ENCODE data around the gene ZBTB11. TPM values are rescaled to one million over a fixed set of nuclear protein-coding genes. Genes with fewer than 3 reads are reported as not detected.
A peak's percentile ranks its signal among the peaks of the same experiment; 100 is the strongest.

ZBTB11 gene
- total and polyA plus RNA-seq, 2 of the 13 experiments (the other 11 are each of a cell fraction or from before 2014, with no cell fraction given), result 5.9 to 18.1 TPM

GRCh38 chr3:101675709-101676215 is 1.2 kb downstream of the ZBTB11 start (continued):
- TF ChIP-seq CCDC6 (CRISPR knock-in tag; IDR thresholded peaks at IDR 0.05) (no peak), KMT2B (CRISPR knock-in tag; IDR thresholded peaks at IDR 0.05) (no peak), E2F1 (CRISPR knock-in tag; IDR thresholded peaks at IDR 0.05) (no peak), POLR2A (IDR thresholded peaks at IDR 0.05; ENCODE audit: insufficient read depth in 1 of 2, low read depth in 2 of 2, low read length in 2 of 2) (peak in 1 of 2 experiments; percentile 48; a peak in 2 of 4 replicates), HOXA7 (CRISPR knock-in tag; IDR thresholded peaks at IDR 0.05) (peak; percentile 15; the same call in 1 of the 2 replicates), ZBTB7B (CRISPR knock-in tag; IDR thresholded peaks at IDR 0.05) (no peak), MXD4 (CRISPR knock-in tag; IDR thresholded peaks at IDR 0.05) (no peak), ZNF557 (CRISPR knock-in tag; IDR thresholded peaks at IDR 0.05) (no peak), NR2C2 (CRISPR knock-in tag; IDR thresholded peaks at IDR 0.05; ENCODE audit: borderline replicate concordance) (no peak), ZNF224 (CRISPR knock-in tag; IDR thresholded peaks at IDR 0.05) (no peak), ASH2L (IDR thresholded peaks at IDR 0.05; ENCODE audit: insufficient read length, low read depth, low read length) (no peak), POLR2AphosphoS2 (IDR thresholded peaks at IDR 0.05; ENCODE audit: low read depth, low read length) (no peak), HIVEP1 (CRISPR knock-in tag; IDR thresholded peaks at IDR 0.05) (no peak), ZNF138 (CRISPR knock-in tag; IDR thresholded peaks at IDR 0.05; ENCODE audit: low read depth) (no peak), PLRG1 (conservative IDR thresholded peaks at IDR 0.05) (no peak), CBFB (CRISPR knock-in tag; IDR thresholded peaks at IDR 0.05) (no peak), SMC3 (IDR thresholded peaks at IDR 0.05; ENCODE audit: low read length) (0 out of 2 replicates have a peak, but pooled peaks have one; percentile 6), ZBTB42 (CRISPR knock-in tag; IDR thresholded peaks at IDR 0.05) (no peak), PAWR (CRISPR knock-in tag; IDR thresholded peaks at IDR 0.05; ENCODE audit: borderline replicate concordance) (no peak), AHR (CRISPR knock-in tag; IDR thresholded peaks at IDR 0.05) (no peak), ZNF749 (CRISPR knock-in tag; IDR thresholded peaks at IDR 0.05; ENCODE audit: borderline replicate concordance) (no peak)
- TF ChIP-seq, protein P1, sequence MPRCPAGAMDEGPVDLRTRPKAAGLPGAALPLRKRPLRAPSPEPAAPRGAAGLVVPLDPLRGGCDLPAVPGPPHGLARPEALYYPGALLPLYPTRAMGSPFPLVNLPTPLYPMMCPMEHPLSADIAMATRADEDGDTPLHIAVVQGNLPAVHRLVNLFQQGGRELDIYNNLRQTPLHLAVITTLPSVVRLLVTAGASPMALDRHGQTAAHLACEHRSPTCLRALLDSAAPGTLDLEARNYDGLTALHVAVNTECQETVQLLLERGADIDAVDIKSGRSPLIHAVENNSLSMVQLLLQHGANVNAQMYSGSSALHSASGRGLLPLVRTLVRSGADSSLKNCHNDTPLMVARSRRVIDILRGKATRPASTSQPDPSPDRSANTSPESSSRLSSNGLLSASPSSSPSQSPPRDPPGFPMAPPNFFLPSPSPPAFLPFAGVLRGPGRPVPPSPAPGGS (CRISPR knock-in tag; IDR thresholded peaks at IDR 0.05), result no peak
- TF ChIP-seq, protein P2, sequence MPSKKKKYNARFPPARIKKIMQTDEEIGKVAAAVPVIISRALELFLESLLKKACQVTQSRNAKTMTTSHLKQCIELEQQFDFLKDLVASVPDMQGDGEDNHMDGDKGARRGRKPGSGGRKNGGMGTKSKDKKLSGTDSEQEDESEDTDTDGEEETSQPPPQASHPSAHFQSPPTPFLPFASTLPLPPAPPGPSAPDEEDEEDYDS (CRISPR knock-in tag; IDR thresholded peaks at IDR 0.05), result no peak
- TF ChIP-seq, protein P3, sequence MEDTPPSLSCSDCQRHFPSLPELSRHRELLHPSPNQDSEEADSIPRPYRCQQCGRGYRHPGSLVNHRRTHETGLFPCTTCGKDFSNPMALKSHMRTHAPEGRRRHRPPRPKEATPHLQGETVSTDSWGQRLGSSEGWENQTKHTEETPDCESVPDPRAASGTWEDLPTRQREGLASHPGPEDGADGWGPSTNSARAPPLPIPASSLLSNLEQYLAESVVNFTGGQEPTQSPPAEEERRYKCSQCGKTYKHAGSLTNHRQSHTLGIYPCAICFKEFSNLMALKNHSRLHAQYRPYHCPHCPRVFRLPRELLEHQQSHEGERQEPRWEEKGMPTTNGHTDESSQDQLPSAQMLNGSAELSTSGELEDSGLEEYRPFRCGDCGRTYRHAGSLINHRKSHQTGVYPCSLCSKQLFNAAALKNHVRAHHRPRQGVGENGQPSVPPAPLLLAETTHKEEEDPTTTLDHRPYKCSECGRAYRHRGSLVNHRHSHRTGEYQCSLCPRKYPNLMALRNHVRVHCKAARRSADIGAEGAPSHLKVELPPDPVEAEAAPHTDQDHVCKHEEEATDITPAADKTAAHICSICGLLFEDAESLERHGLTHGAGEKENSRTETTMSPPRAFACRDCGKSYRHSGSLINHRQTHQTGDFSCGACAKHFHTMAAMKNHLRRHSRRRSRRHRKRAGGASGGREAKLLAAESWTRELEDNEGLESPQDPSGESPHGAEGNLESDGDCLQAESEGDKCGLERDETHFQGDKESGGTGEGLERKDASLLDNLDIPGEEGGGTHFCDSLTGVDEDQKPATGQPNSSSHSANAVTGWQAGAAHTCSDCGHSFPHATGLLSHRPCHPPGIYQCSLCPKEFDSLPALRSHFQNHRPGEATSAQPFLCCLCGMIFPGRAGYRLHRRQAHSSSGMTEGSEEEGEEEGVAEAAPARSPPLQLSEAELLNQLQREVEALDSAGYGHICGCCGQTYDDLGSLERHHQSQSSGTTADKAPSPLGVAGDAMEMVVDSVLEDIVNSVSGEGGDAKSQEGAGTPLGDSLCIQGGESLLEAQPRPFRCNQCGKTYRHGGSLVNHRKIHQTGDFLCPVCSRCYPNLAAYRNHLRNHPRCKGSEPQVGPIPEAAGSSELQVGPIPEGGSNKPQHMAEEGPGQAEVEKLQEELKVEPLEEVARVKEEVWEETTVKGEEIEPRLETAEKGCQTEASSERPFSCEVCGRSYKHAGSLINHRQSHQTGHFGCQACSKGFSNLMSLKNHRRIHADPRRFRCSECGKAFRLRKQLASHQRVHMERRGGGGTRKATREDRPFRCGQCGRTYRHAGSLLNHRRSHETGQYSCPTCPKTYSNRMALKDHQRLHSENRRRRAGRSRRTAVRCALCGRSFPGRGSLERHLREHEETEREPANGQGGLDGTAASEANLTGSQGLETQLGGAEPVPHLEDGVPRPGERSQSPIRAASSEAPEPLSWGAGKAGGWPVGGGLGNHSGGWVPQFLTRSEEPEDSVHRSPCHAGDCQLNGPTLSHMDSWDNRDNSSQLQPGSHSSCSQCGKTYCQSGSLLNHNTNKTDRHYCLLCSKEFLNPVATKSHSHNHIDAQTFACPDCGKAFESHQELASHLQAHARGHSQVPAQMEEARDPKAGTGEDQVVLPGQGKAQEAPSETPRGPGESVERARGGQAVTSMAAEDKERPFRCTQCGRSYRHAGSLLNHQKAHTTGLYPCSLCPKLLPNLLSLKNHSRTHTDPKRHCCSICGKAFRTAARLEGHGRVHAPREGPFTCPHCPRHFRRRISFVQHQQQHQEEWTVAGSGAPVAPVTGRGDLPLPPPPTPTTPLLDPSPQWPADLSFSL (CRISPR knock-in tag; IDR thresholded peaks at IDR 0.05), result no peak

Data from HepG2 (cell line).